CD14-positive monocyte (primary cell): ENCODE data around the gene NOX5. TPM values are rescaled to one million over a fixed set of nuclear protein-coding genes. Genes with fewer than 3 reads are reported as not detected.

Experiments
- DNase-seq, 3 donors: peaks; one replicate each; pipeline ENCODE4 v3.0.0-alpha.2; 2011 to 2022
- H2AFZ ChIP-seq: 2 replicates; pipeline ENCODE4 v1.6.0; 2012; ENCODE audit warnings: mild to moderate bottlenecking, low read depth, low read length, inconsistent platforms; ENCODE audit not compliant: insufficient read depth, poor library complexity, severe bottlenecking
- H3K27ac ChIP-seq, 2 donors: 1 replicate in 1 of 2; 2 replicates in 1 of 2; pipeline ENCODE4 v1.5.1; 2012 to 2013; ENCODE audit warnings: low read length in 2 of 2, control low read depth in 1 of 2, inconsistent platforms in 1 of 2, low read depth in 1 of 2, mild to moderate bottlenecking in 1 of 2
- H3K27me3 ChIP-seq, 2 donors: one replicate each; pipeline versions ENCODE4 v1.6.0 to v1.6.1; 2011 to 2013; ENCODE audit warnings: low read length in 2 of 2; ENCODE audit not compliant: control insufficient read depth in 2 of 2, insufficient read depth in 2 of 2
- H3K36me3 ChIP-seq, 2 donors: replicated peaks in 1 of 2; 1 replicate in 1 of 2; 2 replicates in 1 of 2; pipeline versions ENCODE4 v1.5.1 to v1.6.1; 2012 to 2013; ENCODE audit warnings: low read length in 2 of 2, control low read depth in 1 of 2, inconsistent platforms in 1 of 2, mild to moderate bottlenecking in 1 of 2; ENCODE audit not compliant: insufficient read depth in 2 of 2, control insufficient read depth in 1 of 2
- H3K4me1 ChIP-seq, 2 donors: 1 replicate in 1 of 2; 2 replicates in 1 of 2; pipeline versions ENCODE4 v1.5.1 to v1.6.1; 2012 to 2013; ENCODE audit warnings: low read length in 2 of 2, control low read depth in 1 of 2, inconsistent platforms in 1 of 2, mild to moderate bottlenecking in 1 of 2, moderate library complexity in 1 of 2; ENCODE audit not compliant: insufficient read depth in 2 of 2, control insufficient read depth in 1 of 2
- H3K4me2 ChIP-seq: replicated peaks from 2 replicates; pipeline ENCODE3; 2012; ENCODE audit warnings: low read length, moderate library complexity, mild to moderate bottlenecking; ENCODE audit not compliant: poor library complexity, severe bottlenecking; ENCODE audit errors: extremely low read depth
- H3K4me3 ChIP-seq, 3 experiments: fragments of 200-600 bp in 1 of 3; sonication (generic) in 1 of 3; replicated peaks in 1 of 3; 1 replicate in 2 of 3; 2 replicates in 1 of 3; pipeline ENCODE4 v1.5.1; 2011 to 2013; ENCODE audit warnings: low read length in 3 of 3, mild to moderate bottlenecking in 3 of 3, control low read depth in 2 of 3, low read depth in 2 of 3, inconsistent platforms in 1 of 3, moderate library complexity in 1 of 3
- H3K79me2 ChIP-seq: 2 replicates; pipeline ENCODE4 v1.6.0; 2012; ENCODE audit warnings: mild to moderate bottlenecking, control low read depth, inconsistent platforms, low read length, moderate library complexity; ENCODE audit not compliant: insufficient read depth
- H3K9ac ChIP-seq: 2 replicates; pipeline ENCODE4 v1.6.0; 2017; ENCODE audit warnings: low read length, mild to moderate bottlenecking; ENCODE audit not compliant: insufficient read depth, poor library complexity, severe bottlenecking
- H3K9me3 ChIP-seq, 2 donors: replicated peaks in 1 of 2; 1 replicate in 1 of 2; 2 replicates in 1 of 2; pipeline versions ENCODE4 v1.5.1 to v1.6.1; 2012 to 2013; ENCODE audit warnings: low read length in 2 of 2, control low read depth in 1 of 2; ENCODE audit not compliant: control insufficient read depth in 1 of 2, insufficient read depth in 1 of 2
- H4K20me1 ChIP-seq: 2 replicates; pipeline ENCODE4 v1.6.0; 2012; ENCODE audit warnings: mild to moderate bottlenecking, low read length, control low read depth, moderate library complexity; ENCODE audit not compliant: insufficient read depth
- H3K27ac Mint-ChIP-seq, 7 donors: one replicate each; pipeline ENCODE4 v1.8.0; 2020; ENCODE audit warnings: mild to moderate bottlenecking in 7 of 7, mixed read lengths in 7 of 7, moderate library complexity in 6 of 7, inconsistent platforms in 2 of 7
- H3K27me3 Mint-ChIP-seq, 3 donors: one replicate each; pipeline ENCODE4 v1.8.0; 2021 to 2022; ENCODE audit warnings: low read depth in 3 of 3, mild to moderate bottlenecking in 3 of 3, mixed read lengths in 3 of 3, moderate library complexity in 3 of 3, inconsistent platforms in 1 of 3
- H3K36me3 Mint-ChIP-seq, 2 donors: one replicate each; pipeline ENCODE4 v1.8.0; 2020; ENCODE audit warnings: mixed read lengths in 2 of 2, inconsistent platforms in 1 of 2, mild to moderate bottlenecking in 1 of 2
- H3K4me1 Mint-ChIP-seq: one replicate; pipeline ENCODE4 v1.8.0; 2020; ENCODE audit warnings: mild to moderate bottlenecking, mixed read lengths
- H3K4me3 Mint-ChIP-seq, 2 donors: one replicate each; pipeline ENCODE4 v1.8.0; 2020; ENCODE audit warnings: mild to moderate bottlenecking in 2 of 2, mixed read lengths in 2 of 2, moderate library complexity in 1 of 2
- H3K9me3 Mint-ChIP-seq, 7 donors: one replicate each; pipeline ENCODE4 v1.8.0; 2020 to 2022; ENCODE audit warnings: mixed read lengths in 7 of 7, mild to moderate bottlenecking in 6 of 7, moderate library complexity in 6 of 7, inconsistent platforms in 2 of 7
- WGBS: methylation state at CpG from one replicate; pipeline ENCODE4 v1.1.5; 2013; ENCODE audit warnings: missing lambda C conversion rate; ENCODE audit not compliant: insufficient coverage; 5-methylcytosine and 5-hydroxymethylcytosine counted together
- intact Hi-C, 2 donors: fragments of 100-400 bp; cut with micrococcal nuclease; formaldehyde crosslinking; loops; one replicate each; pipeline versions ENCODE4 v1.15.0 to v1.15.1; 2023
- polyA plus RNA-seq, 3 donors: library from polyadenylated mRNA; depleted of rRNA in 1 of 3; unstranded in 2 of 3; stranded (reverse) in 1 of 3; fragments of 300-500 nt in 2 of 3; fragments of >200 nt in 1 of 3; fragmentation: Illumina TruSeq in 2 of 3; gene quantifications; 1 replicate in 2 of 3; 2 replicates in 1 of 3; pipeline ENCODE4 v1.2.3, GENCODE V29; 2012 to 2021
- TF ChIP-seq, protein P1 (sequence below): fragments of 200-600 bp; IDR thresholded peaks from one replicate; pipeline ENCODE4 v1.8.0; 2022; ENCODE audit warnings: antibody characterized with exemption, mild to moderate bottlenecking

NOX5 gene
- polyA plus RNA-seq, 3 donors: not detected

DNA sequence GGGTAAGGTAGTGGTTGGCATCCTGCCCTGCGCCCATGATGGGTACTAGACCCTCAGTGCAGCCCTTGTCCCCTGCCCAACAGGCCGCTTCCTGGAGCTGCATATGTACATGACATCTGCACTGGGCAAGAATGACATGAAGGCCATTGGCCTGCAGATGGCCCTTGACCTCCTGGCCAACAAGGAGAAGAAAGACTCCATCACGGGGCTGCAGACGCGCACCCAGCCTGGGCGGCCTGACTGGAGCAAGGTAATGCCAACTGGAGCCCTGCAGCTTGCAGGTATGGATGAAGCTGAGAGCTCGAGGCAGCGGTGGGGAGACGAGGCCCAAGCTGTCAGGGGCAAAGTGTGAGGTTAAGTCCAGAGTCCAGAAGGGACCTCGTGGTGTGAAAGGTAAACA, 40.8 kb downstream of the NOX5 start:
- peaks cover 3 to 8% (median 8%) of the 10 kb centered on the region in 3 donors for H3K27me3 Mint-ChIP-seq
- Histone ChIP-seq H3K4me1 (peaks cover 3 to 6% of the 10 kb centered on the region in 2 donors), H3K4me2 (no peak overlapping the region), H3K9ac (no peak overlapping the region), H3K27ac (no peak overlapping the region), H3K36me3 (no peaks in the 10 kb centered on the region), H4K20me1 (no peaks in the 10 kb centered on the region), H3K79me2 (no peaks in the 10 kb centered on the region), H3K9me3 (no peaks in the 10 kb centered on the region), H2AFZ (no peak overlapping the region), H3K4me3 (no peak overlapping the region), H3K27me3 (no peaks in the 10 kb centered on the region)
- intact Hi-C loops: loop anchor here in 1 of 2 donors (5.0 to 10.0 kb wide), 2 partner anchors 172 to 410 kb away; no protein-coding TSS in a partner anchor
- H3K4me1 Mint-ChIP-seq: peaks cover 6% of the 10 kb centered on the region
- no peak overlapping the region for H3K27ac Mint-ChIP-seq
- TF ChIP-seq, protein P1, sequence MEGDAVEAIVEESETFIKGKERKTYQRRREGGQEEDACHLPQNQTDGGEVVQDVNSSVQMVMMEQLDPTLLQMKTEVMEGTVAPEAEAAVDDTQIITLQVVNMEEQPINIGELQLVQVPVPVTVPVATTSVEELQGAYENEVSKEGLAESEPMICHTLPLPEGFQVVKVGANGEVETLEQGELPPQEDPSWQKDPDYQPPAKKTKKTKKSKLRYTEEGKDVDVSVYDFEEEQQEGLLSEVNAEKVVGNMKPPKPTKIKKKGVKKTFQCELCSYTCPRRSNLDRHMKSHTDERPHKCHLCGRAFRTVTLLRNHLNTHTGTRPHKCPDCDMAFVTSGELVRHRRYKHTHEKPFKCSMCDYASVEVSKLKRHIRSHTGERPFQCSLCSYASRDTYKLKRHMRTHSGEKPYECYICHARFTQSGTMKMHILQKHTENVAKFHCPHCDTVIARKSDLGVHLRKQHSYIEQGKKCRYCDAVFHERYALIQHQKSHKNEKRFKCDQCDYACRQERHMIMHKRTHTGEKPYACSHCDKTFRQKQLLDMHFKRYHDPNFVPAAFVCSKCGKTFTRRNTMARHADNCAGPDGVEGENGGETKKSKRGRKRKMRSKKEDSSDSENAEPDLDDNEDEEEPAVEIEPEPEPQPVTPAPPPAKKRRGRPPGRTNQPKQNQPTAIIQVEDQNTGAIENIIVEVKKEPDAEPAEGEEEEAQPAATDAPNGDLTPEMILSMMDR: no peak
- H3K36me3 Mint-ChIP-seq: no peaks in the 10 kb centered on the region
- DNase-seq: no peak
- no peaks in the 10 kb centered on the region for H3K9me3 Mint-ChIP-seq
- WGBS: 98% methylated on average over 5 of the region's 10 CpGs
- no peak overlapping the region for H3K4me3 Mint-ChIP-seq

DNA sequence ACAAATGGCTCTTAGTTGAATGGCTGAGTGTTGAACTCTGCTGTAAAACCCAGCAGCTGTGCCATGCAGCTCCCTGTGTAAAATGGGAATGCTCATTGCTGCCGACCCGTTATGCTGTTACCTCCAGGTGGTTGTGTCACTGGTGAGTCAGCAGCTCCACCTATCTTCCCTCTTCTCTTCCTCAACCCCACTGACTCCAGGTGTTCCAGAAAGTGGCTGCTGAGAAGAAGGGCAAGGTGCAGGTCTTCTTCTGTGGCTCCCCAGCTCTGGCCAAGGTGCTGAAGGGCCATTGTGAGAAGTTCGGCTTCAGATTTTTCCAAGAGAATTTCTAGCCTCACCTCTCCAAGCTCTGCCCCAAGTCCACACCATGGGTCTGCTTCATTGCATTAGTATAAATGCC, 41.9 kb downstream of the NOX5 start:
- H3K4me2 ChIP-seq: no peak overlapping the region
- no peak overlapping the region for H3K4me3 Mint-ChIP-seq
- intact Hi-C loops: loop anchor here in 1 of 2 donors (5.0 to 10.0 kb wide), 2 partner anchors 171 to 408 kb away; no protein-coding TSS in a partner anchor

More for the DNA sequence above, 41.9 kb downstream of the NOX5 start:
- Histone ChIP-seq H3K4me1 (peaks cover 3 to 6% of the 10 kb centered on the region in 2 donors), H3K79me2 (no peaks in the 10 kb centered on the region), H3K4me3 (no peak overlapping the region), H3K27ac (no peak overlapping the region), H2AFZ (no peak overlapping the region), H3K27me3 (no peaks in the 10 kb centered on the region), H3K9ac (no peak overlapping the region), H3K36me3 (no peaks in the 10 kb centered on the region), H3K9me3 (no peaks in the 10 kb centered on the region), H4K20me1 (no peaks in the 10 kb centered on the region)
- Mint-ChIP-seq H3K27ac (no peak overlapping the region), H3K9me3 (no peaks in the 10 kb centered on the region), H3K27me3 (peaks cover 3 to 8% (median 5%) of the 10 kb centered on the region in 3 donors), H3K4me1 (peaks cover 6% of the 10 kb centered on the region), H3K36me3 (no peaks in the 10 kb centered on the region)
- DNase-seq: no peak
- TF ChIP-seq, protein P1: no peak
- 100% methylated on average over 1 of the region's 3 CpGs for WGBS
